Measurements from ENCODE around the gene TMEM260. TPM values are rescaled to one million over a fixed set of nuclear protein-coding genes. Genes with fewer than 3 reads are reported as not detected.
"Not testable (repeated sequence)": the region's sequence is repeated elsewhere in the genome, so short reads cannot be mapped to it uniquely, and the experiment has no call there.

The TMEM260 gene
- polyA plus RNA-seq, 1 of the 3 experiments (the other 2 are of a cell fraction), result 5.4 TPM

DNA sequence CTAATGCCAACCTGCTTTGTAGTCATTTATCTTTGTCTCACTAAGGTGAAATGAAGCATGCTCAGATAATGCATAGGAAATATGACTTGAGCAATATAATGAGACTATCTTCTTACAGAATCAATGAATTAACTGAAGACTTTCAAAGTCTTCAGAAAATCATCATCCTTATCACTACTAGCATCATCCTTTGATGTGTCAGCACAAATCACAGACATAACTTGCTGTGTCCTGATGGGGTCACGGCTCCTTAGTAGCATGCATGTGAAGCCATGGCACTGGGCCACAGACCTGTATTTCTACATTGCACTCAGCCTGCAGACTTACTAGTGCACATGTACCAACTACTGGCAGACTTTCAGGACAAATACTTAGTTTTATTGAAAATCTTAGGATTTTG lies 18.9 kb downstream of the TMEM260 start (continued):
- TF ChIP-seq MEF2A (IDR thresholded peaks at IDR 0.05; ENCODE audit: borderline replicate concordance, low read depth) (no peak), FOXM1 (IDR thresholded peaks at IDR 0.05; ENCODE audit: low read depth) (no peak), CHD2 (IDR thresholded peaks at IDR 0.05; ENCODE audit: low read length, partially characterized antibody) (no peak)

GRCh38 chr14:56603648-56604047 lies 24.1 kb downstream of the TMEM260 start:
- no peaks in the 10 kb centered on the region for H3K79me2 ChIP-seq (ENCODE audit: insufficient read depth)
- TF ChIP-seq RAD21 (IDR thresholded peaks at IDR 0.05; ENCODE audit: low read length) (no peak), MXI1 (IDR thresholded peaks at IDR 0.05; ENCODE audit: low read depth, low read length) (no peak), FOXJ3 (CRISPR knock-in tag; IDR thresholded peaks at IDR 0.05) (no peak), RFX5 (IDR thresholded peaks at IDR 0.05; ENCODE audit: low read length) (no peak), GATA2 (CRISPR knock-in tag; IDR thresholded peaks at IDR 0.05) (no peak), RXRA (IDR thresholded peaks at IDR 0.05; ENCODE audit: borderline replicate concordance, low read depth) (no peak), FOXM1 (IDR thresholded peaks at IDR 0.05; ENCODE audit: low read depth) (no peak), CTCF (IDR thresholded peaks at IDR 0.05) (no peak)
- no peak overlapping the region for H3K4me3 ChIP-seq (ENCODE audit: low read depth in 2 of 2, low read length in 1 of 2)
- no peak for DNase-seq
- peaks cover 20 to 30% of the 10 kb centered on the region in 2 experiments for H3K36me3 ChIP-seq (replicated peaks in 1 of 2; ENCODE audit: control insufficient read depth in 1 of 2, insufficient read depth in 2 of 2, low read length in 1 of 2)
- H3K4me2 ChIP-seq, result no peak overlapping the region
- no peaks in the 10 kb centered on the region for H4K20me1 ChIP-seq (ENCODE audit: insufficient read depth)
- no peak overlapping the region for H3K27ac ChIP-seq (ENCODE audit: low read depth in 2 of 2, low read length in 1 of 2)
- no peaks in the 10 kb centered on the region for H3K4me1 ChIP-seq (ENCODE audit: control insufficient read depth in 1 of 2, insufficient read depth in 2 of 2, low read depth in 1 of 2, low read length in 1 of 2)
- POLR2A ChIA-PET, result no interaction called here
- 94% methylated on average over 2 of the region's 2 CpGs for WGBS (ENCODE audit: low lambda C conversion rate)
- no peak overlapping the region for H3K9ac ChIP-seq
- H3K9me3 ChIP-seq, result no peaks in the 10 kb centered on the region
- H3K27me3 ChIP-seq (ENCODE audit: insufficient read depth), result no peaks in the 10 kb centered on the region
- CTCF ChIA-PET, result no interaction called here
- H2AFZ ChIP-seq (ENCODE audit: low read depth), result no peak overlapping the region
- no peaks in the 10 kb centered on the region for H3K9me2 ChIP-seq
- no peaks in the 10 kb centered on the region for H3F3A ChIP-seq (replicated peaks; ENCODE audit: insufficient read depth)

- Histone ChIP-seq H3K27ac (ENCODE audit: low read depth in 2 of 2, low read length in 1 of 2) (no peak overlapping the region), H3K36me3 (replicated peaks in 1 of 2; ENCODE audit: control insufficient read depth in 1 of 2, insufficient read depth in 2 of 2, low read length in 1 of 2) (peaks cover 42 to 46% of the 10 kb centered on the region in 2 experiments), H3K4me2 (no peak overlapping the region), H3K27me3 (ENCODE audit: insufficient read depth) (no peaks in the 10 kb centered on the region), H2AFZ (ENCODE audit: low read depth) (no peak overlapping the region), H3F3A (replicated peaks; ENCODE audit: insufficient read depth) (no peaks in the 10 kb centered on the region), H3K4me1 (ENCODE audit: control insufficient read depth in 1 of 2, insufficient read depth in 2 of 2, low read depth in 1 of 2, low read length in 1 of 2) (no peaks in the 10 kb centered on the region), H3K9me2 (no peaks in the 10 kb centered on the region), H3K4me3 (ENCODE audit: low read depth in 2 of 2, low read length in 1 of 2) (no peak overlapping the region), H3K9ac (no peak overlapping the region), H3K79me2 (ENCODE audit: insufficient read depth) (no peaks in the 10 kb centered on the region), H3K9me3 (no peaks in the 10 kb centered on the region), H4K20me1 (ENCODE audit: insufficient read depth) (no peaks in the 10 kb centered on the region)
- ChIA-PET CTCF (no interaction called here), POLR2A (no interaction called here)
- TF ChIP-seq GABPA (IDR thresholded peaks at IDR 0.05; ENCODE audit: low read depth) (no peak), SIN3A (IDR thresholded peaks at IDR 0.05; ENCODE audit: borderline replicate concordance, low read depth, low read length) (no peak), MEF2A (IDR thresholded peaks at IDR 0.05; ENCODE audit: borderline replicate concordance, low read depth) (no peak)
- TF ChIP-seq, protein P1, sequence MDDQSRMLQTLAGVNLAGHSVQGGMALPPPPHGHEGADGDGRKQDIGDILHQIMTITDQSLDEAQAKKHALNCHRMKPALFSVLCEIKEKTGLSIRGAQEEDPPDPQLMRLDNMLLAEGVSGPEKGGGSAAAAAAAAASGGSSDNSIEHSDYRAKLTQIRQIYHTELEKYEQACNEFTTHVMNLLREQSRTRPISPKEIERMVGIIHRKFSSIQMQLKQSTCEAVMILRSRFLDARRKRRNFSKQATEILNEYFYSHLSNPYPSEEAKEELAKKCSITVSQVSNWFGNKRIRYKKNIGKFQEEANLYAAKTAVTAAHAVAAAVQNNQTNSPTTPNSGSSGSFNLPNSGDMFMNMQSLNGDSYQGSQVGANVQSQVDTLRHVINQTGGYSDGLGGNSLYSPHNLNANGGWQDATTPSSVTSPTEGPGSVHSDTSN (IDR thresholded peaks at IDR 0.05), result no peak
- no peak for DNase-seq
- WGBS (ENCODE audit: low lambda C conversion rate), result 86% methylated on average over 2 of the region's 2 CpGs
Measured at GRCh38 chr14:56608689-56609088, 29.1 kb downstream of the TMEM260 start.

DNA sequence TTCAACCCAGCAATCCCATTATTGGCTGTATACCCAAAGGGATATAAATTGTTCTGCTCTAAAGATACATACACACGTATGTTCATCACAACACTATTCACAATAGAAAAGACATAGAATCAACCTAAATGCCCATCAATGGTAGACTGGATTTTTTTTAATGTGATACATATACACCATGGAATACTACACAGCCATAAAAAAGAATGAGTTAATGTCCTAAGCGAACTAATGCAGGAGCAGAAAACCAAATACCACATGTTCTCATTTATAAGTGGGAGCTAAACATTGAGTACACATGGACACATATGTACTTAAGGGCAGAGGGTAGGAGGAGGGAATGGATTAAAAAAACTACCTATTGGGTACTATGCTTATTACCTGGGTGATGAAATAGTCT lies 32.1 kb downstream of the TMEM260 start:
- POLR2A ChIA-PET, result not testable (repeated sequence)

More for the DNA sequence above, 32.1 kb downstream of the TMEM260 start:
- H3K27ac ChIP-seq (ENCODE audit: low read depth in 2 of 2, low read length in 1 of 2); H2AFZ ChIP-seq (ENCODE audit: low read depth); H3K9ac ChIP-seq; H4K20me1 ChIP-seq (ENCODE audit: insufficient read depth); H3K9me2 ChIP-seq; H3K4me1 ChIP-seq (ENCODE audit: control insufficient read depth in 1 of 2, insufficient read depth in 2 of 2, low read depth in 1 of 2, low read length in 1 of 2); H3K9me3 ChIP-seq; H3K27me3 ChIP-seq (ENCODE audit: insufficient read depth); DNase-seq; H3K4me3 ChIP-seq (ENCODE audit: low read depth in 2 of 2, low read length in 1 of 2); CTCF ChIA-PET; H3K79me2 ChIP-seq (ENCODE audit: insufficient read depth); H3F3A ChIP-seq (replicated peaks; ENCODE audit: insufficient read depth); H3K4me2 ChIP-seq: not testable (repeated sequence)
- 96% methylated on average over 2 of the region's 2 CpGs for WGBS (ENCODE audit: low lambda C conversion rate)
- peaks cover 40 to 55% of the 10 kb centered on the region in 2 experiments for H3K36me3 ChIP-seq (replicated peaks in 1 of 2; ENCODE audit: control insufficient read depth in 1 of 2, insufficient read depth in 2 of 2, low read length in 1 of 2)
